Activated naive CD8-positive, alpha-beta T cell (primary cell): ENCODE data around the gene PMM1.
"Not testable (repeated sequence)": the region's sequence is repeated elsewhere in the genome, so short reads cannot be mapped to it uniquely, and the experiment has no call there.

ENCODE experiments used
- H3K27ac Mint-ChIP-seq: one replicate; pipeline ENCODE4 v1.8.0; 2021; ENCODE audit warnings: mixed read lengths
- H3K27me3 Mint-ChIP-seq: one replicate; pipeline ENCODE4 v1.8.0; 2021; ENCODE audit warnings: mixed read lengths
- H3K36me3 Mint-ChIP-seq: one replicate; pipeline ENCODE4 v1.8.0; 2021; ENCODE audit warnings: mixed read lengths
- H3K4me1 Mint-ChIP-seq: one replicate; pipeline ENCODE4 v1.8.0; 2021; ENCODE audit warnings: low read depth, mixed read lengths
- H3K4me3 Mint-ChIP-seq: one replicate; pipeline ENCODE4 v1.8.0; 2021; ENCODE audit warnings: mild to moderate bottlenecking, mixed read lengths
- H3K9me3 Mint-ChIP-seq: one replicate; pipeline ENCODE4 v1.8.0; 2021; ENCODE audit warnings: low read depth, mixed read lengths

Gene PMM1

GRCh38 chr22:41562461-41562860 lies 27.2 kb downstream of the PMM1 start:
- no peaks in the 10 kb centered on the region for H3K9me3 Mint-ChIP-seq
- H3K4me3 Mint-ChIP-seq = no peak overlapping the region
- H3K4me1 Mint-ChIP-seq = no peaks in the 10 kb centered on the region
- H3K36me3 Mint-ChIP-seq = no peaks in the 10 kb centered on the region
- peaks cover 5% of the 10 kb centered on the region for H3K27me3 Mint-ChIP-seq
- no peak overlapping the region for H3K27ac Mint-ChIP-seq

GRCh38 chr22:41561788-41562187 lies 27.9 kb downstream of the PMM1 start:
- Mint-ChIP-seq H3K4me3 (no peak overlapping the region), H3K27ac (no peak overlapping the region), H3K9me3 (no peaks in the 10 kb centered on the region), H3K27me3 (peaks cover 7% of the 10 kb centered on the region), H3K36me3 (no peaks in the 10 kb centered on the region), H3K4me1 (peaks cover 1% of the 10 kb centered on the region)

- no peak overlapping the region for H3K27ac Mint-ChIP-seq
- no peak overlapping the region for H3K4me3 Mint-ChIP-seq
- H3K36me3 Mint-ChIP-seq = no peaks in the 10 kb centered on the region
- no peaks in the 10 kb centered on the region for H3K9me3 Mint-ChIP-seq
- H3K4me1 Mint-ChIP-seq = peaks cover 3% of the 10 kb centered on the region
- H3K27me3 Mint-ChIP-seq = peaks cover 8% of the 10 kb centered on the region
Observed at GRCh38 chr22:41561335-41561734, 28.3 kb downstream of the PMM1 start.

- Mint-ChIP-seq H3K27me3 (peaks cover 9% of the 10 kb centered on the region), H3K4me3 (no peak overlapping the region), H3K9me3 (no peaks in the 10 kb centered on the region), H3K27ac (no peak overlapping the region), H3K4me1 (peaks cover 4% of the 10 kb centered on the region), H3K36me3 (no peaks in the 10 kb centered on the region)
Observed at GRCh38 chr22:41560095-41560471, 29.6 kb downstream of the PMM1 start.

- H3K4me3 Mint-ChIP-seq, H3K9me3 Mint-ChIP-seq, H3K27me3 Mint-ChIP-seq, H3K4me1 Mint-ChIP-seq, H3K36me3 Mint-ChIP-seq, H3K27ac Mint-ChIP-seq: not testable (repeated sequence)
Observed at GRCh38 chr22:41558241-41558630, 31.4 kb downstream of the PMM1 start.

GRCh38 chr22:41557401-41558240 lies 32.0 kb downstream of the PMM1 start:
- Mint-ChIP-seq H3K4me1 (peaks cover 4% of the 10 kb centered on the region), H3K27ac (no peak overlapping the region), H3K27me3 (peaks cover 9% of the 10 kb centered on the region), H3K9me3 (no peaks in the 10 kb centered on the region), H3K4me3 (no peak overlapping the region), H3K36me3 (no peaks in the 10 kb centered on the region)

GRCh38 chr22:41556561-41556960 lies 33.1 kb downstream of the PMM1 start:
- Mint-ChIP-seq H3K4me3 (no peak overlapping the region), H3K27ac (no peak overlapping the region), H3K9me3 (no peaks in the 10 kb centered on the region), H3K4me1 (peaks cover 4% of the 10 kb centered on the region), H3K36me3 (no peaks in the 10 kb centered on the region), H3K27me3 (peaks cover 9% of the 10 kb centered on the region)

GRCh38 chr22:41555325-41555982 lies 34.2 kb downstream of the PMM1 start:
- Mint-ChIP-seq H3K27ac (no peak overlapping the region), H3K27me3 (peaks cover 4% of the 10 kb centered on the region), H3K9me3 (no peaks in the 10 kb centered on the region), H3K36me3 (no peaks in the 10 kb centered on the region), H3K4me1 (peaks cover 4% of the 10 kb centered on the region), H3K4me3 (no peak overlapping the region)

- peaks cover 4% of the 10 kb centered on the region for H3K4me1 Mint-ChIP-seq
- H3K27me3 Mint-ChIP-seq = peaks cover 4% of the 10 kb centered on the region
- H3K27ac Mint-ChIP-seq = no peak overlapping the region
- no peak overlapping the region for H3K4me3 Mint-ChIP-seq
- H3K9me3 Mint-ChIP-seq = no peaks in the 10 kb centered on the region
- no peaks in the 10 kb centered on the region for H3K36me3 Mint-ChIP-seq
Observed at GRCh38 chr22:41551877-41552582, 37.6 kb downstream of the PMM1 start.

- Mint-ChIP-seq H3K4me3 (no peak overlapping the region), H3K36me3 (no peaks in the 10 kb centered on the region), H3K4me1 (no peaks in the 10 kb centered on the region), H3K9me3 (no peaks in the 10 kb centered on the region), H3K27me3 (no peaks in the 10 kb centered on the region), H3K27ac (no peak overlapping the region)
Observed at GRCh38 chr22:41550952-41551491, 38.6 kb downstream of the PMM1 start.

GRCh38 chr22:41548830-41549211 lies 40.8 kb downstream of the PMM1 start:
- Mint-ChIP-seq H3K4me1 (peaks cover 11% of the 10 kb centered on the region), H3K4me3 (no peak overlapping the region), H3K9me3 (no peaks in the 10 kb centered on the region), H3K36me3 (no peaks in the 10 kb centered on the region), H3K27ac (no peak overlapping the region), H3K27me3 (no peaks in the 10 kb centered on the region)

- Mint-ChIP-seq H3K27me3 (no peaks in the 10 kb centered on the region), H3K36me3 (peaks cover 5% of the 10 kb centered on the region), H3K4me1 (peaks cover 36% of the 10 kb centered on the region), H3K27ac (peak overlapping the region; percentile 96), H3K4me3 (peak overlapping the region; percentile 97), H3K9me3 (no peaks in the 10 kb centered on the region)
Observed at GRCh38 chr22:41544671-41545476, 44.8 kb downstream of the PMM1 start.

GRCh38 chr22:41543854-41544670 lies 45.6 kb downstream of the PMM1 start, which contains the start of gene POLR3H:
Gene POLR3H, minus strand, starts transcription at chr22:41544470. Its CDS starts 369 bp downstream, at chr22:41544101.
- Mint-ChIP-seq H3K27ac (peak within 1 kb of the TSS; percentile 96), H3K36me3 (peaks cover 5% of the 10 kb centered on the region), H3K4me1 (peaks cover 36% of the 10 kb centered on the region)

GRCh38 chr22:41542224-41542623 lies 47.4 kb downstream of the PMM1 start:
- Mint-ChIP-seq H3K27ac (peak overlapping the region; percentile 92), H3K9me3 (no peaks in the 10 kb centered on the region), H3K4me1 (peaks cover 36% of the 10 kb centered on the region), H3K27me3 (no peaks in the 10 kb centered on the region), H3K4me3 (peak overlapping the region; percentile 97), H3K36me3 (peaks cover 5% of the 10 kb centered on the region)

More at GRCh38 chr22:41543854-41544670, 45.6 kb downstream of the PMM1 start, which contains the start of gene POLR3H:
- Mint-ChIP-seq H3K9me3 (no peaks in the 10 kb centered on the region), H3K27me3 (no peaks in the 10 kb centered on the region), H3K4me3 (peak within 1 kb of the TSS; percentile 97)
